PFSK-1 (cell line): ENCODE measurements around the gene SLC8A1.

Source experiments
- FOXP2 ChIP-seq: optimal IDR thresholded peaks from 2 replicates; pipeline ENCODE3; 2011; ENCODE audit warnings: borderline replicate concordance, control low read depth, inconsistent platforms; ENCODE audit not compliant: insufficient read depth; ENCODE audit errors: extremely low read length, extremely low read depth
- POLR2AphosphoS5 ChIP-seq: IDR thresholded peaks from 2 replicates; pipeline ENCODE4 v1.6.1; 2012; ENCODE audit warnings: low read depth, mild to moderate bottlenecking, control low read depth, low read length, moderate library complexity
- REST ChIP-seq, 2 experiments: IDR thresholded peaks; 2 replicates each; pipeline versions ENCODE4 v1.6.1 to v1.8.0; 2011 to 2012; ENCODE audit warnings: low read depth in 2 of 2, low read length in 2 of 2, control low read depth in 1 of 2, inconsistent platforms in 1 of 2, mild to moderate bottlenecking in 1 of 2, moderate library complexity in 1 of 2; ENCODE audit not compliant: insufficient read depth in 1 of 2
- SIN3A ChIP-seq: IDR thresholded peaks from 2 replicates; pipeline ENCODE4 v1.6.1; 2012; ENCODE audit warnings: mild to moderate bottlenecking, low read length, moderate library complexity, borderline replicate concordance; ENCODE audit not compliant: insufficient read depth
- TAF1 ChIP-seq: IDR thresholded peaks from 2 replicates; pipeline ENCODE4 v1.6.1; 2012; ENCODE audit warnings: low read length, control low read depth, borderline replicate concordance; ENCODE audit not compliant: insufficient read depth

The SLC8A1 gene

GRCh38 chr2:40466332-40466906, 14.5 kb upstream of the SLC8A1 start:
- TF ChIP-seq FOXP2 (no peak), POLR2AphosphoS5 (no peak), REST (IDR thresholded peaks at IDR 0.05; ENCODE audit: insufficient read depth in 1 of 2, low read depth in 2 of 2, low read length in 2 of 2) (no peak), TAF1 (no peak), SIN3A (no peak)

- TF ChIP-seq POLR2AphosphoS5 = no peak
- no peak for TF ChIP-seq FOXP2
- no peak for TF ChIP-seq REST (IDR thresholded peaks at IDR 0.05; ENCODE audit: insufficient read depth in 1 of 2, low read depth in 2 of 2, low read length in 2 of 2)
- no peak for TF ChIP-seq TAF1
- no peak for TF ChIP-seq SIN3A
These were observed 11.2 kb upstream of the SLC8A1 start for GRCh38 chr2:40463112-40463511.

DNA sequence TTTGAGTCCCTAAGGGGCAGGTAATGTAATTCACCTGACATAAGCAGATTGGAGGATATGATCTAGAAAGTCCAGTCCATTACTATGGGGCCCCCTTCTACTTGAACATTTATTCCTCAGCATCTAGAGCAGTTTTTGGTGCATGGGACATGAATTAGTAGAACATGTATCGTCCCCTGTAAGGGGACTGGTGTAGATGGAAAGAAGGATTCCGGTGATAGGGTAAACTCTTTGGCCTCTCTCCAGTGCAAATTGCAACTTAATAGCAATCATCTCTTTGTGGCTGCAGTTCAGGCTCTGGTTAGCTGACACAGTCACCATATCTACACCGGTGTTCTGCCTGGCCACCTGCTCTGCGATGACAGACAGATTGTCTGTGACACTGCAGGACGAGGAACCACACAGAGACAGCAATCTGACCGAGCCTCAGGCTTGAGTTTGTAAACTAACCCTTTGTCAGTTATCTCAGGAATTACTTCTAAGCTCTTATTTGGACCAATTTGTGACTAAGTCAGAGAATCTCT, 6.4 kb upstream of the SLC8A1 start:
- no peak for TF ChIP-seq TAF1
- TF ChIP-seq SIN3A = no peak

DNA sequence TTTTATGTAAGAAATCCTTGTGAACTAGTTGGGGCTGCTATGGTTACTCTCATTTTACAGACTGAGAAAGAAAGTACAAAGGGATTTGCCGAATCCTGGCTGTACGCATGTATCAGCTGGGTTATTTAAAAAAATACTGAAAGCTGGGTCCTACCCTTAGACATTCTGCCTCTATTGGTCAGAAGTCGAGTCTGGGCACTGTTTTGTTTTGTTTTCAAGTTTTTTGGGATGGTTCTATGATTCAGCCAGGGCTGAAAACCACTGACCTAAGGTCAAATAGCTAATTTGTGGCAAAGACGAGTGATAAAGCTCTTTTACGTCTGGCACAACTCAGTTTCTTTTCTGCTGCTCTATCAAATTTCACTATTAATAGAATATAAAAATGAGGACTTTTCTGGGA, 5.9 kb upstream of the SLC8A1 start:
- TF ChIP-seq POLR2AphosphoS5 (no peak), TAF1 (no peak)

DNA sequence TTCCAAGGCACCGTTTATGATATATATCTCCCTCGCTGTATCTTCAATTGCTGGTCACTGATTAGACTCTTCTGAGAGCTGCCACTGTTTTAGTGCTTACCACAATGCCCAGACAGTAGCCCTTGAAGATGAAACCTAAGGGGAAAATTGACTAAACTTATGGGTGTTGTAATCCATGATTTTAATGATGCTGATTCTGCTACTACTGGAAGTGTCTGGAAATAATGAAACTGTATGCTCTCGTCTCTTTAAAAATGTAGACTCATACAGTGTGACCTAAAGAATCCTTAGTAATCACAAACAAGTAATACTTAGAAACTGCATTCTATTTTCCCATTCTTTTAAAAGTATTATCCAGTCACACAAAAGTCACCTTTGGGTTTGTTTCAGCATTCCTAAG, 5.5 kb upstream of the SLC8A1 start:
- TF ChIP-seq SIN3A = no peak

GRCh38 chr2:40456926-40457325, 5.0 kb upstream of the SLC8A1 start:
- TF ChIP-seq REST (IDR thresholded peaks at IDR 0.05; ENCODE audit: insufficient read depth in 1 of 2, low read depth in 2 of 2, low read length in 2 of 2) (no peak), FOXP2 (no peak), SIN3A (no peak), POLR2AphosphoS5 (no peak), TAF1 (no peak)

DNA sequence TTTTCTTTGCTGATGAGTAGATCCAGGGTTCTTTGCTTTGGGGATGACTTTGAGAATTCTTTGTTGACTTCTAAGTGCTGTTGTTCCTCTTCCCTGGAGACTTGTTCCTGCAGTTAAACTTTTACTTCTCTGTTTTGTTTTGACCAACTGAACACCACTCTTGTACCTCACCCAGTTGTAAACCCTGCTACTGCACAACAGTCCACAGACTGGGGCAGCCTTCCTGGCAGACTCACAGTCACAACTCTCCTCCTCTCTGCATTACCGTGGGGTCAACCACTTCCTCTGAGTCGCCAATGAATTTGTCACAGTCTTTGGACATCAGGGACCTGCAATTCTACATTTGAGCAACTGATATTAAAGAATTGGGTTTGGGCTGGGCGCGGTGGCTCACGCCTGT, 3.8 kb upstream of the SLC8A1 start:
- TF ChIP-seq TAF1 (no peak), FOXP2 (no peak), POLR2AphosphoS5 (no peak), SIN3A (no peak), REST (IDR thresholded peaks at IDR 0.05; ENCODE audit: insufficient read depth in 1 of 2, low read depth in 2 of 2, low read length in 2 of 2) (no peak)
